ENCODE measurements around the gene KCNB1. TPM values are rescaled to one million over a fixed set of nuclear protein-coding genes. Genes with fewer than 3 reads are reported as not detected.

The KCNB1 gene
- total and polyA plus RNA-seq, 4 donors: under 0.01 to 3.4 (median 1.4) TPM

DNA sequence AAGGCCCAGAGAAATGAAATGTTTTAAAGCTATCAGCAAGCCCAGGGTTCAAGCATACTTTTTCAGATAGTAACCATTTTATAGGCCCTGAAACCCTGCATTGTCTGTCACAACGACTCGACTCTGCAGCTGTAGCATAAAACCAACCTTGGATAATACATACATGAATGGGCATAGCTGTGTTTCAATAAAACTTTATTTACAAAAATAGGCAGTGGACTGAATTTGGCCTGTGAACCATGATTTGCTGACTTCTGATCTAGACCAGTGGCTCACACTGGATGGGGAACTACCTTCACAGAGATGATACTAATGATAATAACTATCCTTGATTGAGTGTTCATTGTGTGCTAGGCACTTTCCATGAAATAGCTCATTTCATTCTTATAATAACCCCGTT, 107.3 kb downstream of the KCNB1 start:
- H3K9me3 ChIP-seq (ENCODE audit: control insufficient read depth in 4 of 4, low read length in 3 of 4): no peaks in the 10 kb centered on the region
- H3K27ac ChIP-seq (ENCODE audit: low read depth in 1 of 2, low read length in 2 of 2): no peak overlapping the region
- no peaks in the 10 kb centered on the region for H3K27me3 ChIP-seq (ENCODE audit: control insufficient read depth in 4 of 4, insufficient read depth in 4 of 4, low read length in 3 of 4)
- TF ChIP-seq, protein P1, sequence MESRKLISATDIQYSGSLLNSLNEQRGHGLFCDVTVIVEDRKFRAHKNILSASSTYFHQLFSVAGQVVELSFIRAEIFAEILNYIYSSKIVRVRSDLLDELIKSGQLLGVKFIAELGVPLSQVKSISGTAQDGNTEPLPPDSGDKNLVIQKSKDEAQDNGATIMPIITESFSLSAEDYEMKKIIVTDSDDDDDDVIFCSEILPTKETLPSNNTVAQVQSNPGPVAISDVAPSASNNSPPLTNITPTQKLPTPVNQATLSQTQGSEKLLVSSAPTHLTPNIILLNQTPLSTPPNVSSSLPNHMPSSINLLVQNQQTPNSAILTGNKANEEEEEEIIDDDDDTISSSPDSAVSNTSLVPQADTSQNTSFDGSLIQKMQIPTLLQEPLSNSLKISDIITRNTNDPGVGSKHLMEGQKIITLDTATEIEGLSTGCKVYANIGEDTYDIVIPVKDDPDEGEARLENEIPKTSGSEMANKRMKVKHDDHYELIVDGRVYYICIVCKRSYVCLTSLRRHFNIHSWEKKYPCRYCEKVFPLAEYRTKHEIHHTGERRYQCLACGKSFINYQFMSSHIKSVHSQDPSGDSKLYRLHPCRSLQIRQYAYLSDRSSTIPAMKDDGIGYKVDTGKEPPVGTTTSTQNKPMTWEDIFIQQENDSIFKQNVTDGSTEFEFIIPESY (IDR thresholded peaks at IDR 0.05): no peak
- TF ChIP-seq JUND (IDR thresholded peaks at IDR 0.05): no peak
- no peak for TF ChIP-seq FOXA1 (IDR thresholded peaks at IDR 0.05)
- TF ChIP-seq, protein P2, sequence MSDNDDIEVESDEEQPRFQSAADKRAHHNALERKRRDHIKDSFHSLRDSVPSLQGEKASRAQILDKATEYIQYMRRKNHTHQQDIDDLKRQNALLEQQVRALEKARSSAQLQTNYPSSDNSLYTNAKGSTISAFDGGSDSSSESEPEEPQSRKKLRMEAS (IDR thresholded peaks at IDR 0.05): no peak
- no peak for TF ChIP-seq FOXA2 (IDR thresholded peaks at IDR 0.05)
- TF ChIP-seq RXRA (IDR thresholded peaks at IDR 0.05): no peak
- TF ChIP-seq RAD21 (IDR thresholded peaks at IDR 0.05): no peak
- TF ChIP-seq TAF1 (conservative IDR thresholded peaks at IDR 0.05): no peak
- no peak for TF ChIP-seq YY1 (IDR thresholded peaks at IDR 0.05)
- TF ChIP-seq EGR1 (IDR thresholded peaks at IDR 0.05; ENCODE audit: low read depth in 2 of 2): no peak
- TF ChIP-seq, protein P3, sequence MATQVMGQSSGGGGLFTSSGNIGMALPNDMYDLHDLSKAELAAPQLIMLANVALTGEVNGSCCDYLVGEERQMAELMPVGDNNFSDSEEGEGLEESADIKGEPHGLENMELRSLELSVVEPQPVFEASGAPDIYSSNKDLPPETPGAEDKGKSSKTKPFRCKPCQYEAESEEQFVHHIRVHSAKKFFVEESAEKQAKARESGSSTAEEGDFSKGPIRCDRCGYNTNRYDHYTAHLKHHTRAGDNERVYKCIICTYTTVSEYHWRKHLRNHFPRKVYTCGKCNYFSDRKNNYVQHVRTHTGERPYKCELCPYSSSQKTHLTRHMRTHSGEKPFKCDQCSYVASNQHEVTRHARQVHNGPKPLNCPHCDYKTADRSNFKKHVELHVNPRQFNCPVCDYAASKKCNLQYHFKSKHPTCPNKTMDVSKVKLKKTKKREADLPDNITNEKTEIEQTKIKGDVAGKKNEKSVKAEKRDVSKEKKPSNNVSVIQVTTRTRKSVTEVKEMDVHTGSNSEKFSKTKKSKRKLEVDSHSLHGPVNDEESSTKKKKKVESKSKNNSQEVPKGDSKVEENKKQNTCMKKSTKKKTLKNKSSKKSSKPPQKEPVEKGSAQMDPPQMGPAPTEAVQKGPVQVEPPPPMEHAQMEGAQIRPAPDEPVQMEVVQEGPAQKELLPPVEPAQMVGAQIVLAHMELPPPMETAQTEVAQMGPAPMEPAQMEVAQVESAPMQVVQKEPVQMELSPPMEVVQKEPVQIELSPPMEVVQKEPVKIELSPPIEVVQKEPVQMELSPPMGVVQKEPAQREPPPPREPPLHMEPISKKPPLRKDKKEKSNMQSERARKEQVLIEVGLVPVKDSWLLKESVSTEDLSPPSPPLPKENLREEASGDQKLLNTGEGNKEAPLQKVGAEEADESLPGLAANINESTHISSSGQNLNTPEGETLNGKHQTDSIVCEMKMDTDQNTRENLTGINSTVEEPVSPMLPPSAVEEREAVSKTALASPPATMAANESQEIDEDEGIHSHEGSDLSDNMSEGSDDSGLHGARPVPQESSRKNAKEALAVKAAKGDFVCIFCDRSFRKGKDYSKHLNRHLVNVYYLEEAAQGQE (IDR thresholded peaks at IDR 0.05): no peak
- TF ChIP-seq, protein P4, sequence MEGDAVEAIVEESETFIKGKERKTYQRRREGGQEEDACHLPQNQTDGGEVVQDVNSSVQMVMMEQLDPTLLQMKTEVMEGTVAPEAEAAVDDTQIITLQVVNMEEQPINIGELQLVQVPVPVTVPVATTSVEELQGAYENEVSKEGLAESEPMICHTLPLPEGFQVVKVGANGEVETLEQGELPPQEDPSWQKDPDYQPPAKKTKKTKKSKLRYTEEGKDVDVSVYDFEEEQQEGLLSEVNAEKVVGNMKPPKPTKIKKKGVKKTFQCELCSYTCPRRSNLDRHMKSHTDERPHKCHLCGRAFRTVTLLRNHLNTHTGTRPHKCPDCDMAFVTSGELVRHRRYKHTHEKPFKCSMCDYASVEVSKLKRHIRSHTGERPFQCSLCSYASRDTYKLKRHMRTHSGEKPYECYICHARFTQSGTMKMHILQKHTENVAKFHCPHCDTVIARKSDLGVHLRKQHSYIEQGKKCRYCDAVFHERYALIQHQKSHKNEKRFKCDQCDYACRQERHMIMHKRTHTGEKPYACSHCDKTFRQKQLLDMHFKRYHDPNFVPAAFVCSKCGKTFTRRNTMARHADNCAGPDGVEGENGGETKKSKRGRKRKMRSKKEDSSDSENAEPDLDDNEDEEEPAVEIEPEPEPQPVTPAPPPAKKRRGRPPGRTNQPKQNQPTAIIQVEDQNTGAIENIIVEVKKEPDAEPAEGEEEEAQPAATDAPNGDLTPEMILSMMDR (IDR thresholded peaks at IDR 0.05; ENCODE audit: low read depth, low read length, missing input control): no peak
- no peak for TF ChIP-seq HNF4A (conservative IDR thresholded peaks at IDR 0.05)
- TF ChIP-seq HNF4G (IDR thresholded peaks at IDR 0.05): no peak
- TF ChIP-seq, protein P5, sequence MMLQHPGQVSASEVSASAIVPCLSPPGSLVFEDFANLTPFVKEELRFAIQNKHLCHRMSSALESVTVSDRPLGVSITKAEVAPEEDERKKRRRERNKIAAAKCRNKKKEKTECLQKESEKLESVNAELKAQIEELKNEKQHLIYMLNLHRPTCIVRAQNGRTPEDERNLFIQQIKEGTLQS (IDR thresholded peaks at IDR 0.05): no peak
- H3K4me1 ChIP-seq (ENCODE audit: control insufficient read depth in 4 of 4, insufficient read depth in 4 of 4, low read length in 3 of 4): no peaks in the 10 kb centered on the region
- 91% methylated on average over 3 of the region's 3 CpGs for WGBS
- H3K4me3 ChIP-seq (ENCODE audit: low read depth in 1 of 3, low read length in 3 of 3): no peak overlapping the region
- no peaks in the 10 kb centered on the region for H3K36me3 ChIP-seq (ENCODE audit: control insufficient read depth in 4 of 4, insufficient read depth in 3 of 4, low read depth in 1 of 4, low read length in 3 of 4)
- DNase-seq (ENCODE audit: low spot score): no peak
- H3K9ac ChIP-seq (ENCODE audit: low read depth in 1 of 2, low read length in 2 of 2): no peak overlapping the region

DNA sequence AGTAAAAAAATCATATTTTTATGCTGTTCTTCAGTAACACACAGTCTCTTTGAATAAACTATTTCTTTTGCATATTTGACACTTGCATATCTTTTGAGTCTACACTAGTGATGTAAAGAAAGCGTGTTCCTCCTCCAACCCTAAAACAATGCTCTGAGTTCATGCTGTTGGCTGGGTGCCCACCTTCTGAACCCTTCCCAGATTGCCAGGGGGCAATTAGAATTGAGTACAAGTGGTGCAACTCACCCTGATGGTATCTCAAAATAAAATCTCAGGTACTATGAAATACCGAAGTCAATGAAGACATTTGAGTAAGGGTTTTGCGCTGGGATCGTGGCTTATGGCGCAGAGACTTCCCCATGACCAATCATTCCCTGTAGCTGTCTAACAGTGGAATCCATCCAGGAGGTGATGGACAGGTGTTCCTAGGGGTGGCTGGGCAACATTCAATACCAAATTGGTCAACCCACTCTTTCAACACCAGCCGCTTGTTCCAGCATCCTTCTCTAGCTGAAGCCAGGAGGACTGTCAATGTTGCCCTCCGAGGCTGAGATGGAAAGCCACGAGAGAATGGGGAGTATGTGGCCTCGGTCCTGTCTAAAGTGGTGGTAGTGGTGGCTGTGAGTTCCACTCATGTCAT, 110.3 kb downstream of the KCNB1 start:
- Histone ChIP-seq H3K36me3 (ENCODE audit: control insufficient read depth in 4 of 4, insufficient read depth in 3 of 4, low read depth in 1 of 4, low read length in 3 of 4) (no peaks in the 10 kb centered on the region), H3K4me1 (ENCODE audit: control insufficient read depth in 4 of 4, insufficient read depth in 4 of 4, low read length in 3 of 4) (peaks cover 0 to 1% (median under 1%) of the 10 kb centered on the region in 4 donors), H3K27me3 (ENCODE audit: control insufficient read depth in 4 of 4, insufficient read depth in 4 of 4, low read length in 3 of 4) (no peaks in the 10 kb centered on the region), H3K27ac (ENCODE audit: low read depth in 1 of 2, low read length in 2 of 2) (no peak overlapping the region), H3K9ac (ENCODE audit: low read depth in 1 of 2, low read length in 2 of 2) (no peak overlapping the region), H3K4me3 (ENCODE audit: low read depth in 1 of 3, low read length in 3 of 3) (no peak overlapping the region), H3K9me3 (ENCODE audit: control insufficient read depth in 4 of 4, low read length in 3 of 4) (no peaks in the 10 kb centered on the region)
- DNase-seq (ENCODE audit: low spot score): no peak
- 92% methylated on average over 9 of the region's 9 CpGs for WGBS
- TF ChIP-seq JUND (IDR thresholded peaks at IDR 0.05): no peak
- no peak for TF ChIP-seq FOXA2 (IDR thresholded peaks at IDR 0.05)
- TF ChIP-seq HNF4A (conservative IDR thresholded peaks at IDR 0.05): no peak
- TF ChIP-seq FOXA1 (IDR thresholded peaks at IDR 0.05): no peak
- TF ChIP-seq, protein P4 (IDR thresholded peaks at IDR 0.05; ENCODE audit: low read depth, low read length, missing input control): no peak
- TF ChIP-seq, protein P3 (IDR thresholded peaks at IDR 0.05): no peak
